ENCODE measurements around the gene SLC4A3. TPM values are rescaled to one million over a fixed set of nuclear protein-coding genes. Genes with fewer than 3 reads are reported as not detected.

The SLC4A3 gene
- total and polyA plus RNA-seq, 2 of the 13 experiments (the other 11 are each of a cell fraction or from before 2014, with no cell fraction given) = 0.18 to 0.95 TPM

DNA sequence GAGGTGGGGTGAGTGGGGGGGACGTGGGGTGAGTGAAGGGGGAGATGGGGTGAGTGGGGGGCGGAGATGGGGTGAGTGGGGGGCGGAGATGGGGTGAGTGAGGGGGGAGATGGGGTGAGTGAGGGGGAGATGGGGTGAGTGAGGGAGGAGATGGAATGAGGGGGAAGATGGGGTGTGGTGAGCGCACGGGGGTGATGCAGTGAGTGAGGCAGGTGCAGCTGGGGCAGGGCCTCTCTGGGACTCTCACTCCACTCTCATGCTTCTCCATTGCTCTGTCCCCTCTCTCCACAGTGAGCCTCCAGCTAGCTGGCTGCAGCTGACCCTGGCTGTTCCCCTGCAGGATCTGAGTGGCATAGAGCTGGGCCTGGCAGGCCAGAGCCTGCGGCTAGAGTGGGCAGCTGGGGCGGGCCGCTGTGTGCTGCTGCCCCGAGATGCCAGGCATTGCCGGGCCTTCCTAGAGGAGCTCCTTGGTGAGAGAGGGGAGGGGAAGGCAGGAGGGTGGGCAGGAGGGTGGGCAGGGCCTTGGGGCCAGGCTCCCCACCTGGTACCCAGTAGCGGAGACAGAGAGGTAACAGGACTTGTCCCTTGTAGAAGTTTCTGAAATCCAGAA is 13.9 kb upstream of the SLC4A3 start:
- DNase-seq (ENCODE audit: low spot score) = no peak
- H3K9me3 ChIP-seq (ENCODE audit: low read length) = no peaks in the 10 kb centered on the region
- H3K4me1 ChIP-seq (ENCODE audit: insufficient read depth, low read length) = peaks cover 5% of the 10 kb centered on the region
- TF ChIP-seq HNRNPK (IDR thresholded peaks at IDR 0.05; ENCODE audit: low read depth, low read length, poor library complexity, severe bottlenecking) = peak; percentile 34
- no peak for TF ChIP-seq HNRNPL (IDR thresholded peaks at IDR 0.05; ENCODE audit: low read depth, low read length)
- no TSS peak for BruUV-seq (replicated peaks)
- POLR2A ChIA-PET = no interaction called here
- H3K4me2 ChIP-seq (ENCODE audit: low read depth, low read length) = no peak overlapping the region
- no peaks in the 10 kb centered on the region for H4K20me1 ChIP-seq (ENCODE audit: insufficient read depth, low read length)
- no peaks in the 10 kb centered on the region for H3K27me3 ChIP-seq (ENCODE audit: control insufficient read depth in 1 of 2, insufficient read depth in 2 of 2, low read length in 2 of 2)
- intact Hi-C loops (cut with micrococcal nuclease; ENCODE audit: unreplicated experiment) = no loop called here
- peak; percentile 13; the same call in 1 of the 3 replicates for ATAC-seq
- FAIRE-seq = no peak
- H3K27ac ChIP-seq (ENCODE audit: extremely low read length, insufficient read depth, low read length) = no peak overlapping the region
- 95% methylated on average over 11 of the region's 11 CpGs for WGBS (ENCODE audit: low lambda C conversion rate)
- no peak overlapping the region for H3K9ac ChIP-seq (ENCODE audit: insufficient read depth, low read depth, low read length)
- in situ Hi-C loops (cut with HindIII; ENCODE audit: extremely low pct_ligation_motif_present, low pct_unique_long_range_greater_than_20kb) = no loop called here
- CTCF ChIA-PET (ENCODE audit: low intra/inter-chr PET ratio, low total read pairs) = no interaction called here
- no peak overlapping the region for H2AFZ ChIP-seq (ENCODE audit: low read length)
- no peak overlapping the region for H3K4me3 ChIP-seq (replicated peaks in 1 of 3; ENCODE audit: insufficient read depth in 1 of 3, low read depth in 2 of 3, low read length in 3 of 3)
- peaks cover 8 to 26% of the 10 kb centered on the region in 2 experiments for H3K36me3 ChIP-seq (replicated peaks in 1 of 2; ENCODE audit: control insufficient read depth in 1 of 2, insufficient read depth in 2 of 2, low read length in 2 of 2)
- no peaks in the 10 kb centered on the region for H3K79me2 ChIP-seq (ENCODE audit: insufficient read depth, low read length)

DNA sequence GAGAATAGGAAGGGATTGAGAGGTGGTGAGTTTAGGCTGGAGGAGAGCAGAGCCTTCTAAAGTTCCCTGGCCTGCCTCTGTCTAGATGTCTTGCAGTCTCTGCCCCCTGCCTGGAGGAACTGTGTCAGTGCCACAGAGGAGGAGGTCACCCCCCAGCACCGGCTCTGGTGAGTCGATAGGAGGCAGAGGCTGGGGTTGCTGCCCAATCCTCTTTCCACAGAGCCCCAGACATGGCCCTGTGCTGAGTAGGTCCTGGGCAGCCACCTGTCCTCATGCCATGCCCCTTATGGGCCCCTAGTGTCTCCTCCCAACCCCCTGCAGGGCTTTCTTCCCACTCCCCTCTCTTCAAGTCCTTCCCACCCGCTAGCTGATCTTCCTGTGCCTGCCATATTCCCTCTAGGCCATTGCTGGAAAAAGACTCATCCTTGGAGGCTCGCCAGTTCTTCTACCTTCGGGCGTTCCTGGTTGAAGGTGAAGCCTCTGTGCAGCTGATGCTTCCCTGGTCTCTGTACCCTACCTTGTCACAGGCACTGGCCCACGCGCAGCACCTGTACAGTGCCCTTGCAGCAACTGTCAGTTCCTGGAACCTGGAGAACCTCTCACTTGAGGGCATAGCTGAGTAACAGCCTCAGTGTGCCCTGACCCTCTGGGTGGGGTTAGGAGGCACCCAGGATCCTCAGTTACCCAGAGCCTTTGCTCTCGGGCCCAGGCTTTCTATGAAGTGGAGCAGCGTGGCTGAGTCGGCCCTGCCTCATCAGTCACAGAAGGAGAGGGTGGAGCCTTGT is 13.2 kb upstream of the SLC4A3 start:
- FAIRE-seq = no peak
- H3K9me3 ChIP-seq (ENCODE audit: low read length) = no peaks in the 10 kb centered on the region
- POLR2A ChIA-PET = no interaction called here
- peaks cover 4 to 22% of the 10 kb centered on the region in 2 experiments; a peak in 4 of 5 replicates for H3K36me3 ChIP-seq (replicated peaks in 1 of 2; ENCODE audit: control insufficient read depth in 1 of 2, insufficient read depth in 2 of 2, low read length in 2 of 2)
- DNase-seq (ENCODE audit: low spot score) = no peak
- intact Hi-C loops (cut with micrococcal nuclease; ENCODE audit: unreplicated experiment) (no loop called here), in situ Hi-C loops (cut with HindIII; ENCODE audit: extremely low pct_ligation_motif_present, low pct_unique_long_range_greater_than_20kb) (no loop called here)
- H2AFZ ChIP-seq (ENCODE audit: low read length) = no peak overlapping the region
- H3K27ac ChIP-seq (ENCODE audit: extremely low read length, insufficient read depth, low read length) = no peak overlapping the region
- no peak for ATAC-seq
- H4K20me1 ChIP-seq (ENCODE audit: insufficient read depth, low read length) = no peaks in the 10 kb centered on the region
- no TSS peak for BruUV-seq (replicated peaks)
- H3K27me3 ChIP-seq (ENCODE audit: control insufficient read depth in 1 of 2, insufficient read depth in 2 of 2, low read length in 2 of 2) = no peaks in the 10 kb centered on the region
- H3K4me2 ChIP-seq (ENCODE audit: low read depth, low read length) = no peak overlapping the region
- CTCF ChIA-PET (ENCODE audit: low intra/inter-chr PET ratio, low total read pairs) = no interaction called here
- no peak overlapping the region for H3K4me3 ChIP-seq (replicated peaks in 1 of 3; ENCODE audit: insufficient read depth in 1 of 3, low read depth in 2 of 3, low read length in 3 of 3)
- peaks cover 10% of the 10 kb centered on the region for H3K4me1 ChIP-seq (ENCODE audit: insufficient read depth, low read length)
- TF ChIP-seq NONO (IDR thresholded peaks at IDR 0.05) (no peak), NONO (CRISPR knock-in tag; conservative IDR thresholded peaks at IDR 0.05) (no peak), TARDBP (CRISPR knock-in tag; IDR thresholded peaks at IDR 0.05) (no peak), CREB1 (IDR thresholded peaks at IDR 0.05) (no peak), CREB1 (CRISPR knock-in tag; IDR thresholded peaks at IDR 0.05) (no peak), ZFP90 (CRISPR knock-in tag; IDR thresholded peaks at IDR 0.05; ENCODE audit: borderline replicate concordance) (no peak), GABPA (IDR thresholded peaks at IDR 0.05; ENCODE audit: low read depth, low read length) (0 out of 2 replicates have a peak, but pooled peaks have one; percentile 6), GABPA (CRISPR knock-in tag; IDR thresholded peaks at IDR 0.05; ENCODE audit: low read depth) (no peak), ZNF337 (CRISPR knock-in tag; IDR thresholded peaks at IDR 0.05; ENCODE audit: borderline replicate concordance, low read depth) (no peak)
- TF ChIP-seq, protein P1, sequence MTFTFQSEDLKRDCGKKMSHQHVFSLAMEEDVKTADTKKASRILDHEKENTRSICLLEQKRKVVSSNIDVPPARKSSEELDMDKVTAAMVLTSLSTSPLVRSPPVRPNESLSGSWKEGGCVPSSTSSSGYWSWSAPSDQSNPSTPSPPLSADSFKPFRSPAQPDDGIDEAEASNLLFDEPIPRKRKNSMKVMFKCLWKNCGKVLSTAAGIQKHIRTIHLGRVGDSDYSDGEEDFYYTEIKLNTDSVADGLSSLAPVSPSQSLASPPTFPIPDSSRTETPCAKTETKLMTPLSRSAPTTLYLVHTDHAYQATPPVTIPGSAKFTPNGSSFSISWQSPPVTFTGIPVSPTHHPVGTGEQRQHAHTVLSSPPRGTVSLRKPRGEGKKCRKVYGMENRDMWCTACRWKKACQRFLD (CRISPR knock-in tag; IDR thresholded peaks at IDR 0.05; ENCODE audit: borderline replicate concordance) = no peak
- WGBS (ENCODE audit: low lambda C conversion rate) = 97% methylated on average over 11 of the region's 11 CpGs
- no peak overlapping the region for H3K9ac ChIP-seq (ENCODE audit: insufficient read depth, low read depth, low read length)
- H3K79me2 ChIP-seq (ENCODE audit: insufficient read depth, low read length) = no peaks in the 10 kb centered on the region
